Left cardiac atrium (tissue), 4 donors: Measurements from ENCODE around the gene ENOX1. TPM values are rescaled to one million over a fixed set of nuclear protein-coding genes. Genes with fewer than 3 reads are reported as not detected.

Experiments
- ATAC-seq, 2 donors: fragments of 200-7000 bp; cut with Tn5 transposase; one replicate each; pipeline ENCODE4 v1.9.1; 2020; ENCODE audit warnings: mild to moderate bottlenecking in 2 of 2, moderate library complexity in 2 of 2
- DNase-seq: peaks from one replicate; pipeline ENCODE4 v3.0.0-alpha.2; 2020
- intact Hi-C, 2 donors: fragments of 100-400 bp; cut with DNase I; formaldehyde crosslinking; loops; one replicate each; pipeline versions ENCODE4 v1.14.1 to v1.15.1; 2022 to 2023
- total RNA-seq, 2 donors: library from RNA; stranded (reverse); fragmentation: NEBNext Ultra II Directional; extraction: Animal tissue kit (Norgen Biotek cat#: 25700); gene quantifications; one replicate each; pipeline ENCODE4 v1.2.1, GENCODE V29; 2021
- donor health status: DM: no; HTN: yes; CAD: no.
- donor health status: DM: no; HTN: yes; CAD: no; lungs with severe emphysema.
- donor health status: DM: yes; HTN: yes; CAD: no.
- donor health status: Dilated cardiomyopathy.

Gene ENOX1
- total RNA-seq, 2 donors from 2014 or later: 1.7 to 2.0 TPM

DNA sequence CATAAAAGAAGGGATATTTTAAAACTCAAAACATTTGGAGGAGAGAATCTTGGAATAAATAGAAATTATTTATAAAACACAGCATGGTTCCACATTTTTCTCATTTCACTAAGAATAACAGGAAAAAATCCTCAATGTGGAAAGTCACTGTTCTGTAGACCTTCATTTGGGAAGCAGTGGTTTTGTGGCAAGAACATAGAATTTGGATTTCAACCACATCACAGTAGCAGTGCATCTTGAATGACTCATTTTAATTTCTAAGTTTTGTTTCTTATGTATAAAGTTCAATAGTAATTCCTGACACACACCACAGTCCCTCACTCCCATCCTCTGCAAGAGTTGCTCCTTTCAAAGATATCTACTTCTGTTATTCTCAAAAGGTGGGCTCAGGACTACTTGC lies 264.0 kb downstream of the ENOX1 start:
- ATAC-seq (no peak), DNase-seq (no peak)
- intact Hi-C loops: no loop called here

DNA sequence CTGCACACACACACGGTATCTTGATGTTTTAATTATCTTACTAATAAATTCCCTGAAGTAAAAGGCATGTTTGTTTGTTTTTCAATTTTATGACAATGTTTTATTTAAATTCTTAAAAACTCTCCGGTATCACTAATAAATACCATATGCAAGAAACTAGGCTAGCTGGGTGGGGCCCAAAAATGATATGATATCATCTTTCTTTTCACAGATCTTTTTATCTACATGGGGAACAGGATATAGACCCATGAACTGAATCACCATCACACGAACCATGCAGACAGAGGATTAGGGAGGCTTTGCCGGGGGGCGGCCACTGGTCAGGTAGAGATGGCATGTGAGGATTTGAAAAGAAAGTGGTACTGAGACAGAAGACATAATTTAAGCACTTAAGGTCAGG lies 266.4 kb downstream of the ENOX1 start:
- intact Hi-C loops: no loop called here

DNA sequence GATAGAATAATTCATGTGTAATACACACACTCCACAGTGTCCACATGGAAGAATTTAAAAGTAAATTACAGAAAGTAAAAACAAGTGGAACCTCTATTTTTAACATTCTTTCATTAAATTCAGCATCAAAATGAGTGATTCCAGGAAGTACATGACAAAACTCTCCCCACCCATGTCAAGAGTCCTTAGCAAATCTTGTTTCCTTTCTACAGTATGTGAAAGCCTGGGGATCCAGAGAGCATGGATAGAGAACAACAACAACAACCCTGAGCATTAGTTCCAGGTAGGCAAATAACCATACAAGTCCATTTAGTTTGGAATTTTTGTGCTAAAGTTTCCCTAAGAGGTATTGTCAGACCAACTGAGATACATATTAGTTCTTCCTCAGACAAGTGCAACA lies 267.9 kb downstream of the ENOX1 start:
- intact Hi-C loops: no loop called here
- DNase-seq (no peak), ATAC-seq (no peak)

More for the DNA sequence above, 266.4 kb downstream of the ENOX1 start:
- DNase-seq (no peak), ATAC-seq (no peak)

DNA sequence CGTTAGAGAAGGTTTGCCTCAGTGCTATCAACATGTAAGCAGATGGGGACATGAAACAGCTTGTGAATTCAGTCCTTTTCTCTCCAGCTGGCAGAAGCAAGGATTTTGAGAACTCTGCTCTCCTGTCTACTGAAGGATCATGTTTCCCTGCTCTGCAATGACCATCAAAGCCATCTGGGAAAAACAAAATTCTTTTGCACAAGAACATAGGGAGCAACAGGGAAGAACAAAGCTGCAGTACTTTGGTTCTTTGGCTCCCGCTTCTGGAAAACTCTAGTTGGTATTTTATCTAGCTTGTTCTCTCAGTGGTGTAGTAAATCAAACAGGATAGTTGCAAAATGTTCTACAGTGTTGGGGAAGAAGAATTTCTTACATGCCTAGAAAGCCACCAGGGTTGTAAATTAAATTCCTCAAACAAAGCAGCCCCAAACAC lies 270.4 kb downstream of the ENOX1 start:
- ATAC-seq (peak; percentile 70 to 85), DNase-seq (no peak)
- intact Hi-C loops: no loop called here

DNA sequence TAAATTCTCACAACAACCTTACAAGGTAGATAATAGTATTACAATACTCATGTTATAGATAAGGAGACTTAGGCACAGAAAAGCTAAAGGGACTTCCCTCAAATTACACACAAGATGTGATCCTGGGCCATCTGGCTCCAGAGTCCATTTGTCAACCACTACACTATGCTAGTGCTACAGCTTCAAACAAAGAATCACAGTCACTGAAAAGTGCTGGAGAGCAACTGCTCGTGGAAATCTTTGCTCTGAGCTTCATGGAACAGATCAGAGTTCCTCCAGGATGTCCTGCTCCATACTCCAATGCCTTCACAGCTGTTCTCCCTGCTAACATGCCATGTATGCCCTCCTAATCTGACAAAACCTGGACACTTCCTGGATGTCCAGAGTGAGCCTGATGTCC lies 271.2 kb downstream of the ENOX1 start:
- ATAC-seq (peak in 1 of 2 donors; percentile 29), DNase-seq (no peak)
- intact Hi-C loops: no loop called here

DNA sequence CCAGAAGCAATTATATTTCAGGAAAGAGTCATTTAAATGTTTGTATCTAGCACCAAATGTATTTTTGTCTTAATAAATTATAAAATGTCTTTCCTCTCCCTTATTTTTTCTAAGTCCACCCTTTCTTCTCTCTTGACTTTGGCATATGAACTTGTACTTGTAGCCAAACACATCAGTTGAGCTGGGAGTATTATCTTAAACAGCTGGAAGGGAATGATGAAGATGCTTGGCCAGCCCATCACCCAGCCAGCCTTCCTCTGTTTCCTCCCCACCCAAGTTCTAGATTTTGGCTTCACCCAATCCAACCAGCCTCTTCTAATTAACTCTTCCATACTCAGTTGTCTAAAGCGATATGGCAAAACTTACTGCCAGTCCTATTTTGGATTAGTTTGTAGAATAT lies 272.5 kb downstream of the ENOX1 start:
- DNase-seq: peak; percentile 33
- ATAC-seq: peak in 1 of 2 donors; percentile 72
- intact Hi-C loops: no loop called here

DNA sequence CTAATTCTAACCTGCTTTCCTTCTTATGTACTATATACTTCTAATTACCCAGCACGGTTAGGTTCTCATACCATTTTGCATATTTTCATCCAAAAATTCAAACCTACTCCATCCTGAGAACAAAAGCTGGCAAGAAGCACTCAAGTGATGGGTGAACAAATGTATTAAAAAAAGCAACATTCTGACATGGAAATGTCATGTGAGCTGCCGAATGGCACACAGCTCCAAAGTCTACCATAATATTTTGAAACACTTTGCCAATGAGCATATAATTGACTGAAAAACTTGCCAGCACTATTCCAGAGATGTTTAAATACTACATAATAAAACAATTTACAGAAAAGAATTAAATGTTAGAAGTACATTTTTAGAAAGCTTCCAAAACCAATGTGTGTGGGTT lies 274.6 kb downstream of the ENOX1 start:
- ATAC-seq (no peak), DNase-seq (no peak)
- intact Hi-C loops: no loop called here

DNA sequence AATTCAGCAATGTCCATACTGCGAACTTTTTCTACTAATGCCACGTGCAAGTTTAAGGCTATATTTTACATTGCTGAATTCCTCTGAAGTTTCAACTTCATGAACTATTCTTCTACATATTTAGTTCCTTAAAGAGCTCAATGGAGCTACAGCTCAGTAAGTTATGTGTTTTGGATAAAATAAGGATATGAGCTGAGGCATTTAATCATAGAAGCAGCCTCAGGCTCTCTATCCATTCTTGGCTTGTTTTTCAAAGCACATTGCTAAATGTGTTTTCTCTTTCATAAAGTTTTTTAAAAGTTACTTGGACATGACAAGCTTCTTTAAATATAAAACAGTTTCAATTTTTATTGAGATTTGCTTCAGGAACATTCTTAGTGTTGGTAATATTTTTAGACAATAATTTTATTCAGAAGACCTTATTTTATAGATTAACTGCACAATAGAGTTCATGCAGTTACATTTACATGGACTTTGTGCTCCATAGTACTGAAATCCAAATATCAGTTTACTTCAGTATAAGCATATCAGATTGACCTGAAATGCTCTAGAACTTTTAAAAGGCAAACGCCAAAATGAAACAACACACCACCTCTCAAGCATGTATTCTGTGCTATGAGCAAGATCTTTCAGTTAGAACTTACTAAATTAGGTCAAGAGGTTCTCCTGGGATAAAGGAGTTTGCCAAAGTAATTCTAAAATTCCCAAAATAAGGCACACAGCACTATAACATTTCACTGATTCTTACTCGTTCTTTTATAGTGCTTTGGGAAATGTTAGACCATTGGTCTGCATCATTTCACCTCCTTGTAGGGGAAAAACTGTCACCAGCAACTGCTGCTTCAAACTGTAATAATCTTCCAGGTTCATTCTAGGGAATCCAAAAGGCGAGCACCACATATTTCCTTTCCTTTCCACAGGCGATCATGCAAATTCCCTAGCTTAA lies 275.5 kb downstream of the ENOX1 start:
- ATAC-seq (no peak), DNase-seq (no peak)
- intact Hi-C loops: no loop called here

DNA sequence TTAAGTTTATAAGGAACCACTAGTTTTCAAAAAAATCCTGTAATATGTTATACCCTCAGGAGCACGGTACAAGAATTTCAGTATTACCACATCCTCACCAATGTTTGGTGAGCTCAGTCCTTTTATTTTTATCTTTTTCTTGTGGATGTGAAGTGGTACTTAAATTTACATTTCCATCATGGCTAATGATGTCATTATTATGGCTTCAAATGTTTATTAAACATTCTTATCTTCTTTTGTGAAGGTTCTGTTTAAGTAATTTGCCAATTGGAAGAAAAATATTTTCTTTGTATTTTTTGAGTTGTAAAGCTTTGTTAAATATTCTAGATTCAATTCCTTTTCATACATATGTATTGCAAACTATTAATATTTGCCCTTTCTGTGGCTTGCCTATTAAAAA lies 291.0 kb downstream of the ENOX1 start:
- intact Hi-C loops: no loop called here
- ATAC-seq: no peak

DNA sequence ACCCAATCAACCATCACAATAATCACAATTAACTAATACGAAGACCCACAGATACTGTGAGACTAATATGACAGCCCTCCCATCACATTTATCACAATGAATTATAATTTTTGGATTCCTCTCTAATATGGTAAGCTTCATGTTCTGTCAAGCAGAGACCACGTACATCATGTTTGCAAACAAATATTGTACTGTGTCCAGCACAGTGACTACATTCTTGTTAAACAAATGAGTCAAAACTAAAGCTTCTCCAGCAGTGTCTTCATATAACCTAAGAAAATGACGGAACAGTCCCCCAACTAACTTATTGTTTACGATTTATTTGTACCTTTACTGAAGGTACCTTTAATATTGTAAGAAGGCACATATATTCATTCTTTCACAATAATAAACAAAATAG lies 292.6 kb downstream of the ENOX1 start:
- DNase-seq (no peak), ATAC-seq (no peak)
- intact Hi-C loops: no loop called here

More for the DNA sequence above, 291.0 kb downstream of the ENOX1 start:
- no peak for DNase-seq

DNA sequence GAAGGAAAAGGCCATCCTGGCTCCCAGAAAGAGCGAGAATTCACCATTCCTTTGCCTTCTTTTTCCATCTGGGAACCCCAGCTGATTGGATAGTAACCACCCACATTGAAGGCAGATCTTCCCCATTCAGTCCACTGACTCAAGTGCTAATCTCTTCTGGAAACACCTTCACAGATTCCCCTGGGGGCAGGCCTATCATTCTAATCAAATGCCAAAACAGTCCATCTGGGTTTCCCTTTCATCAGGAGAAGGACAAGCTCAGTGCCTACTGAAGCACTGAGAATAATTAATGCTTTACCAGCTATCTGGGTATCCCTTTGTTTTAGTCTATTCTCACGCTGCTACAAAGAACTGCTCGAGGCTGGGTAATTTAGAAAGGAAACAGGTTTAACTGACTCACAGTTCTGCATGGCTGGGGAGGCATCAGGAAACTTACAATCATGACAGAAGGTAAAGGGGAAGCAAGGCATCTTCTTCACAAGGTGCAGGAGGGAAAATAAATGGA lies 293.2 kb downstream of the ENOX1 start:
- intact Hi-C loops: no loop called here
- DNase-seq: no peak
- no peak for ATAC-seq

DNA sequence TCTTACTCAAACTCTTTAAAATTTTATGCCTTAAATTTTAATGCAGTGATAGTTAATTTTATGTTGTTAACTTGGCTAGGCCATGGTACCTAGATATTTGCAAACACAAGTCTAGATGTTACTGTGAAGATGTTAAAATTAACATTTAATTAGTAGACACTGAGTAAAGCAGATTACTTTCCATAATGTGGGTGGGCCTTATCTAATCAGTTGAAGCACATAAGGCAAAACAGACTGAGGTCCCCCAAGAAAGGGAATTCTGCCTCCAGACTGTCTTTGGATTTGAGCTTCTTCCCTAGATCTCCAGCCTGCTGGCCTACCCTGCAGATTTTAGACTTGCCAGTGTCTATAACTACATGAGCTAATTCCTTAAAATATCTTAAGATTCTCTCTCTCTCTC lies 294.0 kb downstream of the ENOX1 start:
- no peak for ATAC-seq
- DNase-seq: no peak
- intact Hi-C loops: no loop called here

DNA sequence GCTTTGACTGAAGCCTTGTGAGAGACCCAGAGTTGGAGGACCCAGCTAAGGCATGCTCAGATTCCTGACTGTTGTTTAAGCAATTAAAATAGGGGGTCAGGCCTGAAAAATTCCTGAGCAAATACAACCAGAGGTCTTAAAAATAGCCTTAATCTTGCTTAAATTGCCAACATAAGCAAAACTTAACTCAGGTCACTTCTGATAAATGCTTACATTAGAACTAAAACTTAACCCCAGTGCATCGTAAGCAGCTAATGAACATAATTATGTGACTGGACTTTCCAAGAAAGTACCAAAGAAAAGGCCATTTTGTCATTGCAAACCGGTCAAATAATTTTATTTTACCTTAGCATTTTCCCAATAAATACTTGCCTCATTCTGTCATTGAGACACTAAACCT lies 294.5 kb downstream of the ENOX1 start:
- intact Hi-C loops: no loop called here
- DNase-seq: no peak
- ATAC-seq: no peak

DNA sequence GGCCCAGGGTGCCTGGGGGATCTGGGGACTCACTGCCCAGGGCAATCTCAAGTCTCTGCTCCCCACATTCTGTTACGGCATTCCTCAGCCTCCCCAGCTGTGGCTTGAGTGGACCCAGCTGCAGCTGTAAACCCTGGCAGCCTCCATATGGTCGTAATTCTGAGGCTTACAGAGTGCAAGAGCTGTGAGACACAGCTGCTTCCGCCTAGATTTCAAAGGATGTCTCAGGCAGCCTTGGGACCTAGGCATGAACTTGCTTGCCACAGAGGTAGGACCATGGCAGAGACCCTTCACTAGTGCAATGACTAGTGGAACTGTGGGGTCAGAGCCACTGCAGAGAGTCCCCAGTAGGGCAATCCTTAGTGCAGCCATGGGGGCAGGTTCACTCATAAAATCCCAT lies 297.5 kb downstream of the ENOX1 start:
- peak in 1 of 2 donors; percentile 53 for ATAC-seq
- intact Hi-C loops: no loop called here

DNA sequence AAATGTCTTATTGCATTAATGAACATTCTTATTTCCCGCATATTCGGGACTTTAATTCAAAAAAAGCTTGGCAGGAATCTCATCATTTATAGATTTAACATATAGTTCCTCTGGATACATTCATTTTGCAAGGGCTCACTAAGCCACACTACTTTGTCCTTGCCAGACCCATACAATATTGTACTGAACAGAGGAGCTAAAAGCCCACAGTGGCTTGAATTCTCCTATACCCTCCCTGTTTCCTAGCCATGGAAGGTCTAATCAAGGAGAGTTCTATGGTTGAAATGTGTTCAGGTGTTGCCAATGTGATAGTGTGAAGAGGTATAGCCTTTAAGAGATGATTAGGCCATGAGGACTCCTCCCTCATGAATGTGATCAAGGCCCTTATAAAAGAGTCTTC lies 298.9 kb downstream of the ENOX1 start:
- DNase-seq (no peak), ATAC-seq (no peak)
- intact Hi-C loops: no loop called here

More for the DNA sequence above, 297.5 kb downstream of the ENOX1 start:
- DNase-seq: no peak

DNA sequence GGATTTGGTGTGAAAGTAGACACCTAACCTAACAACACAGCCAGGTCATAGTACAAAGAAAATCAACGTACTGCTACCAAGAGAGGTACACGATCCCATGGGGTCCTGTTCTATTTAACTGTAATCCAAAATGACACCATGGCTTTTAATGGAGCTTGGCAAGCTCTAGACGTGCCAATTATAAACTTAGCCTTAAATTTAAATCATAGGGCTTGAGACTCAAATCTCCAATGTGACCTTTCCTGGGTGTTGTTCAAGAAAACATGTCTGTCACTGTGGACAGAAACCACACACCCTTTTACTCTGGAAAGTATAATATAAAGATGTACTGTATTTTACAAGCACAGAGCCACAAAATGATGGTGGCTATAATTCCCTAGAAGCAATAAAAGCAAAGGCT lies 299.3 kb downstream of the ENOX1 start:
- intact Hi-C loops: no loop called here
- no peak for DNase-seq
- no peak for ATAC-seq

DNA sequence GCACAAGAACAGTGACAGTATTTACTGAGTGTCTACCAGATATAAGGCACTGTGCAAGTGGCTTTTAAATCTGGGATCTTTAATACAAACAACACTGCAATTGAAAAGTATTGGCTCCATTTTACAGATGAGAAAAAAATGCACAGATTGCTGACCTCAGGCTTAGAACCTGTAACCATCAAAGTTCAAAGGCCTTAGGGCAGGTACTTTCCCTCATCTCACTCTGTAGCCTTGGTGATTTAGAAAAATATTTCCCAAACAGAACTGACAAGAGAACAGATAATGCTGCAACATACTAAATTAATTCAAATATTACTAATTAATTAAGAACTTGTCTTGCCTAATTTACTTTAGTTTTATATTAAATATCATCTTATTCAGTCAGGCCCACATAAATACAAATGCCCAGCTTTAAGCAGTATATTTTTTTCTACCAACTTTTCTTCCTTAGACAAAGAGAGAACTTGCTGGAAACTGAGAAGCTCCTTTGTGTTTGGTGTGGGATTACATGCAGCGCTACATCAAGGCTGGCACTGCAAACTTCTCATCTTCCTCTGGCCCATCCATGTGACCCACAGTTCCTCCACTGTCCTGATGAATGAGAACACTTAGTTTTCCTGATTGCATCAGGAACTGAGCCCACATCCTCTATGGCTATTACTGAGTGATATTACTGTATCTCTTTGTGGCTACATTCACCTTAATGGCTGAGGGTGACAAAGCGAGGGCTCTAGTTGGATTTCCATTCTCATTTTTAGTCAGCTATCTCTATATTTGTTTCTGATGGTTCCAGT lies 302.1 kb downstream of the ENOX1 start:
- peak in 1 of 2 donors; percentile 46 for ATAC-seq
- intact Hi-C loops: no loop called here
- DNase-seq: no peak

DNA sequence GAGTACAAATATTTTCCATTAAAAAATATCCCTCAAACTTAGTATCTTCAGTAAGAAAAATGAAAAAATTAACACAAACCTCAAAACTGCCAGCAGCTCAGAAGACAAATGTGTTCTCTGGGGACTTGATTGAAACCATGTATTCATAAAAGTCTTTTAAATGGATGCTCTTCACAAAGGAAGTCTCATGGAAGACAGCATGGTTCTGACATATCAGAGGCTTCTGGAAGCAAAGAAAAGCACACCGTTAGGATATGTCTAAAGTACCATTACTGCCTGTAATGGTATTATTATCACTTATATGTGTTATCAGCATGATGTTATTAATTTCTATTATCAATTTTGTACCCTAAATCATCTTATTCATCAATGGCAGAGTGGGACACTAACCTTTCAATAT lies 302.8 kb downstream of the ENOX1 start:
- ATAC-seq: no peak
- intact Hi-C loops: no loop called here

DNA sequence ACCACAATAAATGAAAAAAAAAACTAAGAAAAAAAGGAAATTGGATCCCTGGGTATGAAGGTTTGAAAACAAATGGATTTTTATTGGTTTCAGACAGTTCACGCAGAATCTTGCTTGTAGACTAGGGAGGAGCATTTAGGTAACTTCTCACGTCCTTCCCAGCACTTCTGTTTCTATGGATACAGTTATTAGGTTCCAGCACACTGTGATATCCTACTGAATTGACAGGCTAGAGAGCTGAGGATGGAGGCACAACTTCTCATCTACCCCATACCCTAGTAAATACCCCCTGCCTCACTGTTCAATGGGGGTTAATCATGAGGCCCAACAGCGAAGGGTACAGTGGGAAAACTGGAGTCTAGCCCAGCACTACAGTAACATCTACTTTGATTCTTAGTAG lies 304.1 kb downstream of the ENOX1 start:
- intact Hi-C loops: no loop called here
- ATAC-seq (no peak), DNase-seq (no peak)

More for the DNA sequence above, 302.8 kb downstream of the ENOX1 start:
- no peak for DNase-seq

DNA sequence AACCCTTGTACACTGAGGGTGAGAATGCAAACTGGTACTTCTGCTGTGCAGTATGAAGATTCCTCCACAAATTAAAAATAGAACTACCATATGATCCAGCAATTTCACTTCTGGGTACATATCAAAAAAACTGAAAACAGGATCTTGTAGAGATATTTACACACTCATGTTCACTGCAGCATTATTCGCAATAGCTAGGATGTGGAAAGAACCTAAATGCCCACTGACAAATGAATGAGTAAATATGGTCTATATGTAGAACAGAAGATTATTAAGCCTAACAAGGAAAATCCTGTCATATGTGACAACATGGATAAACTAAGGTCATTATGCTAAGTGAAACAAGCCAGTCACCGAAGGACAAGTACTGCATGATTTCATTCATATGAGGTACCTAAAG lies 304.7 kb downstream of the ENOX1 start:
- DNase-seq: no peak
- intact Hi-C loops: no loop called here
- ATAC-seq: no peak
